ENCODE data around the gene PRR20D.
"Not testable (repeated sequence)": the region's sequence is repeated elsewhere in the genome, so short reads cannot be mapped to it uniquely, and the experiment has no call there.

PRR20D gene

GRCh38 chr13:57148106-57148505 lies 12.3 kb upstream of the PRR20D start:
- H4K20me1 ChIP-seq (ENCODE audit: insufficient read depth, low read length); DNase-seq: not testable (repeated sequence)

GRCh38 chr13:57153761-57154160 lies 6.7 kb upstream of the PRR20D start, which contains the start of gene PRR20C:
Gene PRR20C (plus strand): TSS chr13:57154061. CDS start chr13:57154448, 387 bp downstream.
- H3K4me3 ChIP-seq (ENCODE audit: low read depth in 1 of 2, low read length in 2 of 2); H3K79me2 ChIP-seq (ENCODE audit: insufficient read depth, low read length); H4K20me1 ChIP-seq (ENCODE audit: insufficient read depth, low read length); DNase-seq; H2AFZ ChIP-seq (ENCODE audit: low read depth, low read length); H3K36me3 ChIP-seq (ENCODE audit: insufficient read depth, low read length); H3K9me3 ChIP-seq (ENCODE audit: insufficient read depth, low read length, severe bottlenecking); H3K4me2 ChIP-seq (ENCODE audit: insufficient read depth, low read length); H3K4me1 ChIP-seq (ENCODE audit: insufficient read depth, low read length); H3K27me3 ChIP-seq (ENCODE audit: insufficient read depth, low read length, poor library complexity); H3K9ac ChIP-seq (ENCODE audit: low read depth, low read length); ATAC-seq (ENCODE audit: insufficient read depth, low read depth); H3K27ac ChIP-seq (ENCODE audit: low read length): not testable (repeated sequence)

More at GRCh38 chr13:57148106-57148505, 12.3 kb upstream of the PRR20D start:
- H3K27ac ChIP-seq (ENCODE audit: low read length); H3K4me3 ChIP-seq (ENCODE audit: low read depth in 1 of 2, low read length in 2 of 2); H2AFZ ChIP-seq (ENCODE audit: low read depth, low read length); H3K4me1 ChIP-seq (ENCODE audit: insufficient read depth, low read length); H3K4me2 ChIP-seq (ENCODE audit: insufficient read depth, low read length); ATAC-seq (ENCODE audit: insufficient read depth, low read depth); H3K79me2 ChIP-seq (ENCODE audit: insufficient read depth, low read length); H3K36me3 ChIP-seq (ENCODE audit: insufficient read depth, low read length); H3K9ac ChIP-seq (ENCODE audit: low read depth, low read length); H3K27me3 ChIP-seq (ENCODE audit: insufficient read depth, low read length, poor library complexity); H3K9me3 ChIP-seq (ENCODE audit: insufficient read depth, low read length, severe bottlenecking): not testable (repeated sequence)

- not testable (repeated sequence) for H3K4me3 ChIP-seq (ENCODE audit: low read depth in 1 of 2, low read length in 2 of 2); H3K4me1 ChIP-seq (ENCODE audit: insufficient read depth, low read length); H3K9me3 ChIP-seq (ENCODE audit: insufficient read depth, low read length, severe bottlenecking); DNase-seq; H4K20me1 ChIP-seq (ENCODE audit: insufficient read depth, low read length); H3K27me3 ChIP-seq (ENCODE audit: insufficient read depth, low read length, poor library complexity); H3K9ac ChIP-seq (ENCODE audit: low read depth, low read length); H3K36me3 ChIP-seq (ENCODE audit: insufficient read depth, low read length); H3K27ac ChIP-seq (ENCODE audit: low read length); H3K4me2 ChIP-seq (ENCODE audit: insufficient read depth, low read length); H3K79me2 ChIP-seq (ENCODE audit: insufficient read depth, low read length); H2AFZ ChIP-seq (ENCODE audit: low read depth, low read length); ATAC-seq (ENCODE audit: insufficient read depth, low read depth)
Measured at GRCh38 chr13:57166897-57167296, 6.5 kb downstream of the PRR20D start, which contains the start of gene PRR20E. Gene PRR20E (plus strand): TSS chr13:57167197. CDS start chr13:57167584, 387 bp downstream.

- no peaks in the 10 kb centered on the region for H4K20me1 ChIP-seq (ENCODE audit: insufficient read depth, low read length)
- no peaks in the 10 kb centered on the region for H3K4me1 ChIP-seq (ENCODE audit: insufficient read depth, low read length)
- H3K27ac ChIP-seq (ENCODE audit: low read length): no peak overlapping the region
- H3K36me3 ChIP-seq (ENCODE audit: insufficient read depth, low read length): no peaks in the 10 kb centered on the region
- H3K79me2 ChIP-seq (ENCODE audit: insufficient read depth, low read length): no peaks in the 10 kb centered on the region
- H3K9me3 ChIP-seq (ENCODE audit: insufficient read depth, low read length, severe bottlenecking): no peaks in the 10 kb centered on the region
- no peak overlapping the region for H3K9ac ChIP-seq (ENCODE audit: low read depth, low read length)
- no peak for TF ChIP-seq CTCF (IDR thresholded peaks at IDR 0.05; ENCODE audit: borderline replicate concordance, extremely low read depth, low read length, poor library complexity, severe bottlenecking)
- TF ChIP-seq EZH2 (IDR thresholded peaks at IDR 0.05; ENCODE audit: borderline replicate concordance, low read depth, low read length, severe bottlenecking): no peak
- ATAC-seq (ENCODE audit: insufficient read depth, low read depth) (no peak), DNase-seq (no peak)
- H3K27me3 ChIP-seq (ENCODE audit: insufficient read depth, low read length, poor library complexity): no peaks in the 10 kb centered on the region
- no peak overlapping the region for H2AFZ ChIP-seq (ENCODE audit: low read depth, low read length)
- no peak overlapping the region for H3K4me2 ChIP-seq (ENCODE audit: insufficient read depth, low read length)
- no peak overlapping the region for H3K4me3 ChIP-seq (ENCODE audit: low read depth in 1 of 2, low read length in 2 of 2)
Measured at GRCh38 chr13:57191667-57192066, 31.2 kb downstream of the PRR20D start.

- no peaks in the 10 kb centered on the region for H3K9me3 ChIP-seq (ENCODE audit: insufficient read depth, low read length, severe bottlenecking)
- no peak overlapping the region for H3K27ac ChIP-seq (ENCODE audit: low read length)
- H3K36me3 ChIP-seq (ENCODE audit: insufficient read depth, low read length): no peaks in the 10 kb centered on the region
- no peak overlapping the region for H3K4me3 ChIP-seq (ENCODE audit: low read depth in 1 of 2, low read length in 2 of 2)
- H2AFZ ChIP-seq (ENCODE audit: low read depth, low read length): no peak overlapping the region
- H3K9ac ChIP-seq (ENCODE audit: low read depth, low read length): no peak overlapping the region
- ATAC-seq (ENCODE audit: insufficient read depth, low read depth) (no peak), DNase-seq (no peak)
- no peak for TF ChIP-seq CTCF (IDR thresholded peaks at IDR 0.05; ENCODE audit: borderline replicate concordance, extremely low read depth, low read length, poor library complexity, severe bottlenecking)
- TF ChIP-seq EZH2 (IDR thresholded peaks at IDR 0.05; ENCODE audit: borderline replicate concordance, low read depth, low read length, severe bottlenecking): no peak
- no peak overlapping the region for H3K4me2 ChIP-seq (ENCODE audit: insufficient read depth, low read length)
- no peaks in the 10 kb centered on the region for H3K27me3 ChIP-seq (ENCODE audit: insufficient read depth, low read length, poor library complexity)
- no peaks in the 10 kb centered on the region for H4K20me1 ChIP-seq (ENCODE audit: insufficient read depth, low read length)
- no peaks in the 10 kb centered on the region for H3K4me1 ChIP-seq (ENCODE audit: insufficient read depth, low read length)
- no peaks in the 10 kb centered on the region for H3K79me2 ChIP-seq (ENCODE audit: insufficient read depth, low read length)
Measured at GRCh38 chr13:57212989-57213388, 52.6 kb downstream of the PRR20D start.
